RCC 7860 (cell line): ENCODE measurements around the gene THBS3.
A peak's percentile ranks its signal among the peaks of the same experiment; 100 is the strongest.
"Not testable (repeated sequence)": the region's sequence is repeated elsewhere in the genome, so short reads cannot be mapped to it uniquely, and the experiment has no call there.

Experiments
- DNase-seq: peaks from one replicate; pipeline ENCODE4 v3.0.0-alpha.2; 2015; ENCODE audit warnings: low spot score
- FAIRE-seq: peaks from 2 replicates; lab custom pipeline; 2012; peaks lifted over from hg19 to GRCh38; lab: Jason Lieb, UNC

Gene THBS3

DNA sequence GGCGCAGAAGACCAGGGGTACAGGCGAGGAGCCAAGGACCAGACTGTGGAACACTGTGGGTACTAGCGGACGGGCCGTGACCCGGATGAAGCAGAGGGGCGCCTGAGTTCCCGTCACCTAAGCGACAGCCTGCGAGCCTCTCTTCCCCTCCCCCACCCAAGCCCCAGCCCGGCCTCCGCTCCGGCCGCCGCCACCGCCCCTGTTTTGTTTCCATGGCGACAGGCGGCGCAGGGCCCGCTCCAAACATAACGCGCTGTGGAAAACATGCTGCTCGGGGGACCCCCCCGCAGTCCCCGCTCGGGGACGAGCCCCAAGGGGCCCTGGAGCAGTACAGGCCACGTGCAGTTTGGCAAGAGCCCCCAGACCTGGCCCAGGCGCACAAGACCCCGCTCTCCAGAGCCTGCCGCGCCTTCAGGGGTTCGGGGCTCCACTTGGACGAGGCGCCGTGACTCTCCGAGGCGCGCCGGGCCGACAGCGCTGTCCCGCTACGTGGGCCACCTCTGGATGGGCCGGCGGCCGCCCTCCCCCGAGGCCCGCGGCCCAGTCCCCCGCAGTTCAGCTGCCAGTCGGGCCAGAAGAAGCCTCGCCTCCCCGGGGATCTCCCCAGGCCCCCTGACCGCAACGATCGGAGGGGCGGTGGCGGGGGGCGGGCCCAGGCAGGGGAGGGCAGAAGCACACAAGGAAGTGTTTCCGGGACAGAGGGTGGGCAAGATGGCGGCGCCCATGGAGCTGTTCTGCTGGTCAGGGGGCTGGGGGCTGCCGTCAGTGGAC, 1.0 kb upstream of the THBS3 start, which contains the start of gene MTX1:
MTX1 (plus strand) TSS at position 155 of the 771 bp plus-strand sequence; CDS start at position 265, 110 bp downstream.
- DNase-seq (peak; percentile 70), FAIRE-seq (no peak)

- FAIRE-seq = peak; percentile 40
- DNase-seq = peak; percentile 70
These were observed 549 bp downstream of the THBS3 start for GRCh38 chr1:155206891-155207805.

DNA sequence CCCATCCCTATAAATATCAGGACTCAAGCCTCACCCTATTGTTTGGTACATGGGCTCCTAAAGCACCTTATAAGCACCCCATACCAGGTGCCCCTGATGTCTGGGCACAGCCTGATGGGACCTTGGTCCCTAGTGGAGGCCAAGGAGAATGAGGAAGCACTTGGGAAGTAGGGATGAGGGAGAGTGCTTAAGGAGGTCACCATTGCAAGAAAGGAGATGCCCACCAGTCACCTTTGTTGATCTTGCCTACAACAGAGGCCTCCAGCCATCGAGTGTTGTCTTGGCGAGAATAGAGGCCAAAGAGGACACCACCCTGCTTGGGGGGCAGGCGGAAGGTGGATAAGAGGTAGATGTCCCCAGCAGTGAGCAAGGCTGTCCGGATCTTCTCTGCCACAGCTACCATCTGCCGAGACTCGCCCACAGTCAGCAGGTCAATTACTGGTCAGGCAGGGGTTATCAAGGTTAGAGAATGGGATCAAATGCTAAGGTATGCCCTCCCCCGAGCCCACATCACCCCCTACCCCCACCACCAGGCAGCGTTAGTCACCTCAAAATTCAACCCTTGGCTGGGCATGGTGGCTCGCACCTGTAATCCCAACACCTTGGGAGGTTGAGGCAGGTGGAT, 1.6 kb downstream of the THBS3 start:
- FAIRE-seq = no peak
- no peak for DNase-seq

DNA sequence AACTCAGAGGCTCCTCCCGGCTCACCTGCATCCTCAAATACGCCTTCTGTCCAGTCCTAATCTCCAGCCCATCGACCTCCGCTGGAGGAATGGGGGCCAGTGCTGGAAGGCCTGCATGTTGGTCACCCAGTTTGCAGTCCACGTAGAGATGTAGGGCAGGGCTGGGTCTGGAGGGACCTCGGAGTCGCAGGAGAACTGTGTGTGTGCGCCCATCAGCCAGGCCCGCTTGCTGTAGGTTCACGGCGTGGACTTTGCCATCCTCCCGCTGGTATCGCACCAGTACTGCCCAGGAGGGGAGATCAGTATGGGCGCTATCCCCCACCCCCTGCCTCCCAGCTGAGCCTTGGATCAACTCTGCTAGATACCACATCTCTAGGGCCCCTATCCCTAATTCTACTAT, 2.7 kb downstream of the THBS3 start:
- no peak for DNase-seq
- FAIRE-seq = no peak

GRCh38 chr1:155202731-155203515, 4.8 kb downstream of the THBS3 start:
- no peak for DNase-seq
- FAIRE-seq = no peak

DNA sequence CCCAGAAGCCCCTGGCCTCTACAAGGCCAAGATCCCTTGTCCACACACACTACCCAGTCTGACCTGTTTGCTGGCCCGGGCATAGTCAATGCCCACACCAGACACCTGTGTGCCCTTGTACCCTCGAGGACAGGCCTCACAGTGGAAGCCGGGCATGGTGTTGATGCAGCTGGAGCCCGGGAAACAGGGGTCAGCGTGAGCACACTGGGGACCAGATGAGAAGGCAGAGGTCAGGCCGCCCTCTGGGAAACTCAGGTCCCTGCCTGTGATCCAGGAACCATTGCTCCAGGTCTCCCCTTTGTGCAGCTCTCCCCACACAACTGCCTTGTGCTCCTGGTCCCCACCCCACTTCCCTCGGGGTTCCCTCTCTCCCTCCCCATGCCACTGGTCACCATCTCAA, 5.5 kb downstream of the THBS3 start:
- no peak for FAIRE-seq
- no peak for DNase-seq

- FAIRE-seq = no peak
- DNase-seq = no peak
These were observed 6.8 kb downstream of the THBS3 start for GRCh38 chr1:155200920-155201319.

DNA sequence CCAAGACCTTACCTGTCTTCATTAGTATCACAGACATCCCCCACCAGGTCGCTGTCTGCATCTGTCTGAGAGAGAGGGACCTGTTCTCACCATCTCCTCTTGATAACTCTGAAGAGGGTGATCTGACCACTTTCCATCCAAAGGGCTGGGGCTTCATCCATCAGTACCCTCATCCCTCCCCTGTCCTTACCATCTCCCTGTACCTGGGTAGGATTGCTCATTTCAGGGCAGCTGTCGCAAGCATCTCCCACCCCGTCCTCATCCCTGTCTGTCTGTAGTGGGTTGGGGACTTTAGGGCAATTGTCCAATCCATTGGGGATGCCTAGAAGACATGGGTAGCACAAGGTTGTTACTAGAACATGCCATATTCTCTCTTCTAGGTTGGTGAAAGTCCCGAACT, 7.9 kb downstream of the THBS3 start:
- no peak for DNase-seq
- no peak for FAIRE-seq

DNA sequence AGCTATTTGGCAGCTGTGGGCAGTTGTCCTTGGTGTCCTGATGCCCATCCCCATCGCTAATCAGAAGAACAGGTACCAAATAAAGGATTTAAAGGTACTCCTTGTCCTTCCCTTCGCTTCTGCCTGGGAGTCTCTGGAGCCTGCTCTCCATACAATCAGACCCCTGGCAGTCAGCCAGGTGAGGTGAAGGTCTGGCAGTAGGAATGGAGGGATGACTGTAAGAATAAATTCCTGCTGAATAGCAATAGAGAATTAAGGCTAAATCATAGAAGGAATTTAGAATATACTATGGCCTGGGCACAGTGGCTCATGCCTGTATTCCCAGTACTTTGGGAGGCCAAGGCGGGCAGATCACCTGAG, 9.2 kb downstream of the THBS3 start:
- DNase-seq (no peak), FAIRE-seq (no peak)

- DNase-seq (no peak), FAIRE-seq (no peak)
These were observed 9.7 kb downstream of the THBS3 start for GRCh38 chr1:155197901-155198546.

GRCh38 chr1:155196893-155197638, 10.6 kb downstream of the THBS3 start:
- no peak for FAIRE-seq
- DNase-seq = no peak

- FAIRE-seq (no peak), DNase-seq (no peak)
These were observed 11.4 kb downstream of the THBS3 start for GRCh38 chr1:155196103-155196892.

- FAIRE-seq (no peak), DNase-seq (no peak)
These were observed 12.2 kb downstream of the THBS3 start for GRCh38 chr1:155195201-155196102.

GRCh38 chr1:155193991-155194240, 13.8 kb downstream of the THBS3 start:
- FAIRE-seq = not testable (repeated sequence)

GRCh38 chr1:155193275-155193990, 14.3 kb downstream of the THBS3 start:
- peak; percentile 74 for DNase-seq
- peak; percentile 4 for FAIRE-seq

More at GRCh38 chr1:155193991-155194240, 13.8 kb downstream of the THBS3 start:
- not testable (repeated sequence) for DNase-seq

GRCh38 chr1:155192346-155193274, 15.1 kb downstream of the THBS3 start:
- FAIRE-seq (no peak), DNase-seq (no peak)
